Endothelial cell of umbilical vein (primary cell): ENCODE results near the gene PTGER2. TPM values are rescaled to one million over a fixed set of nuclear protein-coding genes. Genes with fewer than 3 reads are reported as not detected.

Experiments used
- BruUV-seq: library from RNA; stranded (reverse); fragments of 400-500 nt; replicated peaks from 2 replicates; lab custom pipeline; 2021; lab: Mats Ljungman, UMichigan
- CTCF ChIA-PET: fragments of 300-600, 350-600 bp; sonication (Branson Sonifier 250); formaldehyde crosslinking; loops from one replicate; lab custom pipeline; 2021; ENCODE audit warnings: antibody characterized with exemption, inconsistent platforms; lab: Charles Lee
- POLR2A ChIA-PET: fragments of 300-600, 350-600 bp; sonication (Branson Sonifier 250); formaldehyde crosslinking; loops from one replicate; lab custom pipeline; 2021; ENCODE audit warnings: antibody characterized with exemption, inconsistent platforms; lab: Charles Lee
- DNase-seq: peaks from one replicate; pipeline ENCODE4 v3.0.0-alpha.2; 2011; ENCODE audit warnings: low read depth, low spot score
- FAIRE-seq: peaks from 2 replicates; lab custom pipeline; 2011; peaks lifted over from hg19 to GRCh38; lab: Jason Lieb, UNC
- H2AFZ ChIP-seq: 2 replicates; pipeline ENCODE4 v1.6.0; 2012; ENCODE audit warnings: low read depth, low read length, control low read depth, inconsistent platforms
- H3K27ac ChIP-seq: 2 replicates; pipeline ENCODE4 v1.5.1; 2011; ENCODE audit warnings: low read depth, mild to moderate bottlenecking, control low read depth, low read length, moderate library complexity; ENCODE audit not compliant: insufficient read depth
- H3K27me3 ChIP-seq, 2 experiments: 2 replicates each; pipeline versions ENCODE4 v1.6.0 to v1.6.1; 2011; ENCODE audit warnings: low read length in 2 of 2, mixed read lengths in 1 of 2; ENCODE audit not compliant: control insufficient read depth in 2 of 2, insufficient read depth in 2 of 2
- H3K36me3 ChIP-seq, 2 experiments: 2 replicates in 1 of 2; 3 replicates in 1 of 2; pipeline ENCODE4 v1.5.1; 2011; ENCODE audit warnings: low read length in 2 of 2, mild to moderate bottlenecking in 1 of 2, moderate library complexity in 1 of 2; ENCODE audit not compliant: control insufficient read depth in 2 of 2, insufficient read depth in 2 of 2; ENCODE audit errors: extremely low read depth in 1 of 2
- H3K4me1 ChIP-seq: 3 replicates; pipeline ENCODE4 v1.5.1; 2011; ENCODE audit warnings: mild to moderate bottlenecking, low read length; ENCODE audit not compliant: control insufficient read depth, insufficient read depth; ENCODE audit errors: extremely low read depth
- H3K4me2 ChIP-seq: 2 replicates; pipeline ENCODE4 v1.6.1; 2011; ENCODE audit warnings: low read length, control low read depth, mixed read lengths; ENCODE audit not compliant: insufficient read depth
- H3K4me3 ChIP-seq, 3 experiments: fragments of 200-600 bp in 1 of 3; sonication (generic), shearing (Covaris generic) in 1 of 3; replicated peaks in 1 of 3; 2 replicates each; pipeline ENCODE4 v1.5.1; 2011 to 2016; ENCODE audit warnings: control low read depth in 3 of 3, low read length in 3 of 3, mild to moderate bottlenecking in 2 of 3, inconsistent platforms in 1 of 3, low read depth in 1 of 3, moderate library complexity in 1 of 3; ENCODE audit not compliant: insufficient read depth in 1 of 3
- H3K79me2 ChIP-seq: 2 replicates; pipeline ENCODE4 v1.6.0; 2012; ENCODE audit warnings: low read length, inconsistent platforms; ENCODE audit not compliant: control insufficient read depth, insufficient read depth
- H3K9ac ChIP-seq: replicated peaks from 2 replicates; pipeline ENCODE3; 2011; ENCODE audit warnings: low read length, control low read depth; ENCODE audit not compliant: insufficient read depth; ENCODE audit errors: extremely low read depth
- H3K9me1 ChIP-seq: replicated peaks from 3 replicates; pipeline ENCODE4 v1.6.0; 2011; ENCODE audit warnings: mild to moderate bottlenecking, low read length; ENCODE audit not compliant: control insufficient read depth, insufficient read depth; ENCODE audit errors: extremely low read depth
- H3K9me3 ChIP-seq: replicated peaks from 2 replicates; pipeline ENCODE4 v1.5.1; 2012; ENCODE audit warnings: low read length, inconsistent platforms; ENCODE audit not compliant: control insufficient read depth, insufficient read depth
- H4K20me1 ChIP-seq: replicated peaks from 2 replicates; pipeline ENCODE3; 2011; ENCODE audit warnings: mild to moderate bottlenecking, low read length; ENCODE audit not compliant: control insufficient read depth, insufficient read depth; ENCODE audit errors: extremely low read depth
- EZH2 ChIP-seq: IDR thresholded peaks from 2 replicates; pipeline ENCODE4 v1.6.1; 2012; ENCODE audit warnings: borderline replicate concordance, low read depth, mild to moderate bottlenecking, moderate library complexity, low read length, inconsistent platforms; ENCODE audit not compliant: severe bottlenecking
- FOS ChIP-seq: IDR thresholded peaks from 2 replicates; pipeline ENCODE4 v1.6.1; 2011; ENCODE audit warnings: mild to moderate bottlenecking, low read length, moderate library complexity, borderline replicate concordance; ENCODE audit not compliant: insufficient read depth
- GATA2 ChIP-seq: IDR thresholded peaks from 2 replicates; pipeline ENCODE4 v1.7.0; 2011; ENCODE audit warnings: low read depth, mild to moderate bottlenecking, moderate library complexity, mixed read lengths, low read length; ENCODE audit not compliant: insufficient read length, insufficient read depth
- JUN ChIP-seq: IDR thresholded peaks from 2 replicates; pipeline ENCODE4 v1.6.1; 2011; ENCODE audit warnings: borderline replicate concordance, low read depth; ENCODE audit not compliant: insufficient read length, insufficient read depth
- MYC ChIP-seq: IDR thresholded peaks from one replicate; pipeline ENCODE4 v1.6.1; 2011; ENCODE audit warnings: mild to moderate bottlenecking, low read depth, low read length
- POLR2A ChIP-seq: IDR thresholded peaks from 2 replicates; pipeline ENCODE4 v1.6.1; 2012; ENCODE audit warnings: low read depth, mild to moderate bottlenecking, control low read depth, low read length
- POLR2AphosphoS5 ChIP-seq: IDR thresholded peaks from 2 replicates; pipeline ENCODE4 v1.6.1; 2012; ENCODE audit warnings: low read depth, mild to moderate bottlenecking, control low read depth, low read length, moderate library complexity; ENCODE audit not compliant: insufficient read depth
- dilution Hi-C: fragments of 300-500 bp; cut with MboI; formaldehyde crosslinking; loops from one replicate; pipeline ENCODE4 v1.15.0; 2019; ENCODE audit warnings: low sequenced_read_pairs; ENCODE audit not compliant: extremely low pct_ligation_motif_present
- intact Hi-C: fragments of 100-400 bp; cut with micrococcal nuclease; formaldehyde crosslinking; loops from one replicate; pipeline ENCODE4 v1.10.0; 2022
- polyA plus RNA-seq, 4 experiments: library from polyadenylated mRNA; depleted of rRNA in 3 of 4; stranded (reverse) in 3 of 4; unstranded in 1 of 4; fragments of >200 nt; gene quantifications; 2 replicates each; pipeline versions ENCODE4 v1.2.1 to v1.2.3, GENCODE V29; 2011 to 2012; ENCODE audit warnings: missing spikeins in 1 of 4
- total RNA-seq: library from RNA; stranded (reverse); gene quantifications from 2 replicates; pipeline ENCODE4 v1.2.3, GENCODE V29; 2021
- TF ChIP-seq, protein P1 (sequence below), 2 donors: IDR thresholded peaks; 1 replicate in 1 of 2; 2 replicates in 1 of 2; pipeline ENCODE4 v1.5.1; 2011; ENCODE audit warnings: low read length in 2 of 2, mild to moderate bottlenecking in 2 of 2, moderate library complexity in 2 of 2, control low read depth in 1 of 2, inconsistent platforms in 1 of 2, low read depth in 1 of 2; ENCODE audit not compliant: insufficient read depth in 1 of 2; ENCODE audit errors: extremely low read depth in 1 of 2
- TF ChIP-seq, protein P2 (sequence below): IDR thresholded peaks from 2 replicates; pipeline ENCODE4 v1.6.1; 2011; ENCODE audit not compliant: insufficient read depth, insufficient read length

The PTGER2 gene
- total and polyA plus RNA-seq, 2 donors (not counting 3 experiments of a cell fraction or from before 2014, with no cell fraction given), result not detected

DNA sequence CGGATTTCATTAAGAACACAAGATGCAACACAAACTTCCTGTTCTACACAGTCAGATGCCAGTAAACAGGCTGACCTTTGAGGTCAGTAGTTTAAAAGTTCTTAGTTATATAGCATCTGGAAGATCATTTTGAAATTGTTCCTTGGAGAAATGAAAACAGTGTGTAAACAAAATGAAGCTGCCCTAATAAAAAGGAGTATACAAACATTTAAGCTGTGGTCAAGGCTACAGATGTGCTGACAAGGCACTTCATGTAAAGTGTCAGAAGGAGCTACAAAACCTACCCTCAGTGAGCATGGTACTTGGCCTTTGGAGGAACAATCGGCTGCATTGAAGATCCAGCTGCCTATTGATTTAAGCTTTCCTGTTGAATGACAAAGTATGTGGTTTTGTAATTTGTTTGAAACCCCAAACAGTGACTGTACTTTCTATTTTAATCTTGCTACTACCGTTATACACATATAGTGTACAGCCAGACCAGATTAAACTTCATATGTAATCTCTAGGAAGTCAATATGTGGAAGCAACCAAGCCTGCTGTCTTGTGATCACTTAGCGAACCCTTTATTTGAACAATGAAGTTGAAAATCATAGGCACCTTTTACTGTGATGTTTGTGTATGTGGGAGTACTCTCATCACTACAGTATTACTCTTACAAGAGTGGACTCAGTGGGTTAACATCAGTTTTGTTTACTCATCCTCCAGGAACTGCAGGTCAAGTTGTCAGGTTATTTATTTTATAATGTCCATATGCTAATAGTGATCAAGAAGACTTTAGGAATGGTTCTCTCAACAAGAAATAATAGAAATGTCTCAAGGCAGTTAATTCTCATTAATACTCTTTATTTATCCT lies 13.5 kb downstream of the PTGER2 start:
- Histone ChIP-seq H3K27ac (no peak overlapping the region), H3K79me2 (no peaks in the 10 kb centered on the region), H3K36me3 (no peaks in the 10 kb centered on the region), H3K9me3 (no peaks in the 10 kb centered on the region), H3K4me1 (no peaks in the 10 kb centered on the region), H2AFZ (no peak overlapping the region), H3K4me2 (no peak overlapping the region), H3K4me3 (no peak overlapping the region), H3K27me3 (peaks cover 1 to 5% of the 10 kb centered on the region in 2 experiments), H4K20me1 (no peaks in the 10 kb centered on the region), H3K9me1 (no peaks in the 10 kb centered on the region), H3K9ac (no peak overlapping the region)
- no peak for DNase-seq
- ChIA-PET CTCF (no interaction called here), POLR2A (no interaction called here)
- BruUV-seq, result no TSS peak
- intact Hi-C loops, result no loop called here
- TF ChIP-seq, protein P1, sequence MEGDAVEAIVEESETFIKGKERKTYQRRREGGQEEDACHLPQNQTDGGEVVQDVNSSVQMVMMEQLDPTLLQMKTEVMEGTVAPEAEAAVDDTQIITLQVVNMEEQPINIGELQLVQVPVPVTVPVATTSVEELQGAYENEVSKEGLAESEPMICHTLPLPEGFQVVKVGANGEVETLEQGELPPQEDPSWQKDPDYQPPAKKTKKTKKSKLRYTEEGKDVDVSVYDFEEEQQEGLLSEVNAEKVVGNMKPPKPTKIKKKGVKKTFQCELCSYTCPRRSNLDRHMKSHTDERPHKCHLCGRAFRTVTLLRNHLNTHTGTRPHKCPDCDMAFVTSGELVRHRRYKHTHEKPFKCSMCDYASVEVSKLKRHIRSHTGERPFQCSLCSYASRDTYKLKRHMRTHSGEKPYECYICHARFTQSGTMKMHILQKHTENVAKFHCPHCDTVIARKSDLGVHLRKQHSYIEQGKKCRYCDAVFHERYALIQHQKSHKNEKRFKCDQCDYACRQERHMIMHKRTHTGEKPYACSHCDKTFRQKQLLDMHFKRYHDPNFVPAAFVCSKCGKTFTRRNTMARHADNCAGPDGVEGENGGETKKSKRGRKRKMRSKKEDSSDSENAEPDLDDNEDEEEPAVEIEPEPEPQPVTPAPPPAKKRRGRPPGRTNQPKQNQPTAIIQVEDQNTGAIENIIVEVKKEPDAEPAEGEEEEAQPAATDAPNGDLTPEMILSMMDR (IDR thresholded peaks at IDR 0.05; ENCODE audit: extremely low read depth in 1 of 2, insufficient read depth in 1 of 2, low read depth in 1 of 2, low read length in 2 of 2), result no peak
- TF ChIP-seq, protein P2, sequence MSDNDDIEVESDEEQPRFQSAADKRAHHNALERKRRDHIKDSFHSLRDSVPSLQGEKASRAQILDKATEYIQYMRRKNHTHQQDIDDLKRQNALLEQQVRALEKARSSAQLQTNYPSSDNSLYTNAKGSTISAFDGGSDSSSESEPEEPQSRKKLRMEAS, result no peak
- TF ChIP-seq POLR2A, result no peak
- dilution Hi-C loops, result no loop called here
- no peak for FAIRE-seq

DNA sequence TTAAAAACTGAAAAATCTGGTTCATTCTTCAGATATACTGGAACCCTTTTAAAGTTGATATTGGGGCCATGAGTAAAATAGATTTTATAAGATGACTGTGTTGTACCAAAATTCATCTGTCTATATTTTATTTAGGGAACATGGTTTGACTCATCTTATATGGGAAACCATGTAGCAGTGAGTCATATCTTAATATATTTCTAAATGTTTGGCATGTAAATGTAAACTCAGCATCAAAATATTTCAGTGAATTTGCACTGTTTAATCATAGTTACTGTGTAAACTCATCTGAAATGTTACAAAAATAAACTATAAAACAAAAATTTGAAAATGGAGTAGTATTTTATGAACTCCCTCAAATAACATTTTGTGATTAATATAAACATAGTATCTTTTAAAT lies 14.2 kb downstream of the PTGER2 start:
- no peak for TF ChIP-seq POLR2AphosphoS5
- TF ChIP-seq JUN, result peak; percentile 3
- no peak for TF ChIP-seq POLR2A
- TF ChIP-seq EZH2, result no peak
- TF ChIP-seq FOS, result peak; percentile 44
- no peak for TF ChIP-seq GATA2
- TF ChIP-seq, protein P1 (IDR thresholded peaks at IDR 0.05; ENCODE audit: extremely low read depth in 1 of 2, insufficient read depth in 1 of 2, low read depth in 1 of 2, low read length in 2 of 2), result no peak
- no peak for TF ChIP-seq MYC
- TF ChIP-seq, protein P2, result no peak
- no TSS peak for BruUV-seq
- H3K9me1 ChIP-seq, result no peaks in the 10 kb centered on the region
- H3K9ac ChIP-seq, result no peak overlapping the region
- ChIA-PET CTCF (no interaction called here), POLR2A (no interaction called here)
- dilution Hi-C loops, result no loop called here
- no peaks in the 10 kb centered on the region for H3K36me3 ChIP-seq
- no peaks in the 10 kb centered on the region for H3K9me3 ChIP-seq
- H3K4me3 ChIP-seq, result no peak overlapping the region
- H3K79me2 ChIP-seq, result no peaks in the 10 kb centered on the region
- intact Hi-C loops, result no loop called here
- H3K4me2 ChIP-seq, result no peak overlapping the region
- H3K4me1 ChIP-seq, result no peaks in the 10 kb centered on the region
- H3K27me3 ChIP-seq, result peaks cover 3 to 5% of the 10 kb centered on the region in 2 experiments
- no peaks in the 10 kb centered on the region for H4K20me1 ChIP-seq
- DNase-seq (no peak), FAIRE-seq (peak; percentile 35)
- no peak overlapping the region for H2AFZ ChIP-seq
- no peak overlapping the region for H3K27ac ChIP-seq
